GM18909 (cell line): ENCODE results near the gene RAD50.

Experiments used
- ATAC-seq: cut with Tn5 transposase; IDR thresholded peaks from one replicate; pipeline ENCODE4 v1.9.1; 2021; ENCODE audit warnings: mild to moderate bottlenecking; ENCODE audit not compliant: unreplicated experiment, poor library complexity

RAD50 gene

GRCh38 chr5:132689513-132689912 lies 132.7 kb downstream of the RAD50 start:
- ATAC-seq, result no peak

GRCh38 chr5:132690156-132690555 lies 133.4 kb downstream of the RAD50 start:
- no peak for ATAC-seq

- ATAC-seq, result peak; percentile 38
These were observed 135.2 kb downstream of the RAD50 start for GRCh38 chr5:132691755-132692631.

DNA sequence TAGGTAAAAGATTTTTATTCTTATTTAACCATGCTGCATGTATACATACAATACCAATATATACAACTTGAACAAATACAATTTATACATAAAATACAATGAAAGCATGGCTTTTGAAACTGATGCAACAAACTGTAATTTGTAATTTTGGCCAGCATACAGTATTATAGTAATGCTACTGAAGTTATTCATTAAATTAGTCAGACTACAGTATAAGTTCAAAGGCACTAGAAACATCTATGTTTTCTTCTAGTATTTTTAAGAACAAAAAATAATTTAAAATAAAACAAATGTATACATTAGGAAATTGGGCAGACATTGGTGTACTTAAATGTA lies 135.8 kb downstream of the RAD50 start:
- ATAC-seq, result no peak
